Measurements from ENCODE around the gene EXOSC9.
"Not testable (repeated sequence)": the region's sequence is repeated elsewhere in the genome, so short reads cannot be mapped to it uniquely, and the experiment has no call there.

Gene EXOSC9, protein sequence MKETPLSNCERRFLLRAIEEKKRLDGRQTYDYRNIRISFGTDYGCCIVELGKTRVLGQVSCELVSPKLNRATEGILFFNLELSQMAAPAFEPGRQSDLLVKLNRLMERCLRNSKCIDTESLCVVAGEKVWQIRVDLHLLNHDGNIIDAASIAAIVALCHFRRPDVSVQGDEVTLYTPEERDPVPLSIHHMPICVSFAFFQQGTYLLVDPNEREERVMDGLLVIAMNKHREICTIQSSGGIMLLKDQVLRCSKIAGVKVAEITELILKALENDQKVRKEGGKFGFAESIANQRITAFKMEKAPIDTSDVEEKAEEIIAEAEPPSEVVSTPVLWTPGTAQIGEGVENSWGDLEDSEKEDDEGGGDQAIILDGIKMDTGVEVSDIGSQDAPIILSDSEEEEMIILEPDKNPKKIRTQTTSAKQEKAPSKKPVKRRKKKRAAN

DNA sequence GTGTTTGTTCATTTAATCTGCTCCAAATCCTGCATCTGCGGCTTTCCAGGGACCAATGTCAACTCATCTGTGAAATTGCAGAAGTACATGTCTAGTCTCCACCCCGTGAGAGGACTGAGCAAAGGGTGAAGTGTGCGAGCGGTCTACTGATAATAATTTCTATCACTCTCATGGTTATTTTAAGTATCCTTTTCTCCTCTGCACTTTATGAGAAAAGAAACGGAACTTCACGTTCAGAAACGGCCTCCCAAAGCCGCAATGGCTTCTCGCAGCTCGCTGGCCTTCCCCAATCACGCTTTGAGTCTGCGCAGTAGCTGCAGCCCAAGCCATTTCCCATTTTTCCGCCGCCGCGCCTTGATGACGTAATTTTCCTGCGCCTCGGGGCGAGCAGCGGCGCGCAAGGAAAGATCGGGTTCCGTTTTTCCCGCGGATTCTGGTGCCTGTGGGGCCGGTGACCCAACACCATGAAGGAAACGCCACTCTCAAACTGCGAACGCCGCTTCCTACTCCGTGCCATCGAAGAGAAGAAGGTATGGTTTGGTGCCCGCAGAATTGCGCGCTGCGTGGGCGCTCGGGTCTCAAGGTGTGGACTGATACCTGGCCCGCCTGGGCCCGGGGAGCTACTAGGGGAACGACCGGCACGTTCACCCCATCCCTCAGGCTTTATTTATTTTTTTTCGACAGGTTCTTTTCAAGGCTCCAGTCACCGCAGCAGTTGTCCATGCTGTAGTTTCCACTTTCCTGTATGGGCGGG, at the start of gene EXOSC9:
Gene EXOSC9 (plus strand): TSS at position 363 of the 754 bp plus-strand sequence. CDS start 102 bp downstream, at position 465.
- H3K4me3 ChIP-seq = peak within 1 kb of the TSS; percentile 83 to 92
- peaks cover 16 to 33% (median 26%) of the 10 kb centered on the region in 3 donors for H3K36me3 ChIP-seq
- H3K27ac ChIP-seq = peak within 1 kb of the TSS; percentile 81 to 85
- DNase-seq = peak; percentile 86 to 96
- TF ChIP-seq, protein P1, sequence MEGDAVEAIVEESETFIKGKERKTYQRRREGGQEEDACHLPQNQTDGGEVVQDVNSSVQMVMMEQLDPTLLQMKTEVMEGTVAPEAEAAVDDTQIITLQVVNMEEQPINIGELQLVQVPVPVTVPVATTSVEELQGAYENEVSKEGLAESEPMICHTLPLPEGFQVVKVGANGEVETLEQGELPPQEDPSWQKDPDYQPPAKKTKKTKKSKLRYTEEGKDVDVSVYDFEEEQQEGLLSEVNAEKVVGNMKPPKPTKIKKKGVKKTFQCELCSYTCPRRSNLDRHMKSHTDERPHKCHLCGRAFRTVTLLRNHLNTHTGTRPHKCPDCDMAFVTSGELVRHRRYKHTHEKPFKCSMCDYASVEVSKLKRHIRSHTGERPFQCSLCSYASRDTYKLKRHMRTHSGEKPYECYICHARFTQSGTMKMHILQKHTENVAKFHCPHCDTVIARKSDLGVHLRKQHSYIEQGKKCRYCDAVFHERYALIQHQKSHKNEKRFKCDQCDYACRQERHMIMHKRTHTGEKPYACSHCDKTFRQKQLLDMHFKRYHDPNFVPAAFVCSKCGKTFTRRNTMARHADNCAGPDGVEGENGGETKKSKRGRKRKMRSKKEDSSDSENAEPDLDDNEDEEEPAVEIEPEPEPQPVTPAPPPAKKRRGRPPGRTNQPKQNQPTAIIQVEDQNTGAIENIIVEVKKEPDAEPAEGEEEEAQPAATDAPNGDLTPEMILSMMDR (IDR thresholded peaks at IDR 0.05) = no peak
- no peaks in the 10 kb centered on the region for H3K27me3 ChIP-seq
- intact Hi-C loops (cut with DNase I; ENCODE audit: low total_unique reads) = no loop called here
- H3K9me3 ChIP-seq = no peaks in the 10 kb centered on the region
- H3K4me1 ChIP-seq = peaks cover 0 to 16% (median 5%) of the 10 kb centered on the region in 4 donors

DNA sequence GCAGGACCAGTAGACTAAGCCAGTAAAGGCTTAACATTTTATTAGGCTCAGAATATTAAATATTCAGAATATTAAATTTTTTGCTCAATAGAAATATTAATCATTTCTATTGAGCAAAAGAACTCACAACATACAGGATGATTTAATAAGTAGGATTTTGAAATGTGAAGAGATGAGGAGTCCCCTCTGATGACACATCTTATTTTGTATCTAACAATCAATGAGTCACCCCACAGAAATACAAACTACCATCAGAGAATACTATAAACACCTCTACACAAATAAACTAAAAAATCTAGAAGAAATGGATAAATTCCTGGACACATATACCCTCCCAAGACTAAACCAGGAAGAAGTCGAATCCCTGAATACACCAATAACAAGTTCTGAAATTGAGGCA, 49.0 kb upstream of the EXOSC9 start:
- intact Hi-C loops (cut with DNase I; ENCODE audit: low total_unique reads); H3K4me1 ChIP-seq; H3K27ac ChIP-seq; H3K9me3 ChIP-seq; H3K4me3 ChIP-seq; DNase-seq; H3K36me3 ChIP-seq; H3K27me3 ChIP-seq: not testable (repeated sequence)

DNA sequence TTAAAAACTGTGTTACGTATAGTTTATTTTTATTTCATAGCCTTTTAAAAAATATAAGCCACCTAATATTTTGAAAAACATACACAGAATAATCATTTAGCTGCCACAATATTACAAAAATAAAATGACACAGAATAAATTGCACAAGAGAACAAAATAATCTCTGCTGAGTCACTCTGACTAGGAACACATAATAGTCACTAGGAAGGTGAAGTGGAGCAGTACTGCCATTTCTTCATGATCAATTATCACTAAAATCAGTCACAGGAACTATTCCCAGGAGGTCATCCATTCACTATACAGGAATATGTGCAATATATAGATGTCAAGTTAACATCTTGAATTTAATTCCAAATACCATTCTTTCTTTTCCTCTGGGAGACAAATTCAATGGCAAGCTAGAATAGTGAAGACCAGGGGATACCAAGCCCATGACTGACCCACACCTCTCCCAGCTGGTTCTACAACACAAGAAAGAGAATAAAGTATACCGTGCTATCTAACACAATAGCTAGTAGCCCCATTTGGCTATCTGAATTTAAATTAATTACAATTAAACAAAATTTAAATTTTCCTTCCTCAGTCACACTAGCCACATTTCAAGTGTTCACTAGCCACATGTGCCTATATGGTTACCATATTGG, 42.1 kb upstream of the EXOSC9 start:
- no peaks in the 10 kb centered on the region for H3K4me1 ChIP-seq
- intact Hi-C loops (cut with DNase I; ENCODE audit: low total_unique reads) = no loop called here
- no peak overlapping the region for H3K4me3 ChIP-seq
- peaks cover 0 to 8% of the 10 kb centered on the region in 2 donors for H3K27me3 ChIP-seq
- no peaks in the 10 kb centered on the region for H3K9me3 ChIP-seq
- no peak for DNase-seq
- H3K36me3 ChIP-seq = no peaks in the 10 kb centered on the region
- no peak overlapping the region for H3K27ac ChIP-seq
- TF ChIP-seq, protein P1 (IDR thresholded peaks at IDR 0.05) = no peak

DNA sequence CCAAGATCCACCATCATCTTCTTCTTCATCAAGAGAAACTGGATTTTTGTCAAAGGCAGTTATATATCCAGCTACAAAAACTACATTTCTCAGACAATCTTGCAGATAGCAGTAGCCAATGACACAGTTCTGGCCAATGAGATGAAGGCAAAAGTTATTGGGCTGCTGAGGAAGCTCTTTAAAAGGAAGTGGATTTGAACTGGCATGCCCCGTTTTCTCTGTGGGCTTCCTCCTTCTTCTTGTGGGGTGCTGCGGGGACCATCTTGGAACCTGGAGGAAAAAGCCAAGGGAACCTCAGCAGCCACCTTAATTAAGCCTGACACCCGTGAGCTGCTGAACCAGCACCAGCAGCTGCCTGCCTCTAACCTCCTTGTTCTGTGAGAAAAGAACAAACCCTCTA, 40.9 kb upstream of the EXOSC9 start:
- H3K27ac ChIP-seq = no peak overlapping the region
- no peaks in the 10 kb centered on the region for H3K36me3 ChIP-seq
- H3K4me1 ChIP-seq = peaks cover 0 to 9% (median 8%) of the 10 kb centered on the region in 4 donors
- H3K9me3 ChIP-seq = no peaks in the 10 kb centered on the region
- no peak for DNase-seq
- intact Hi-C loops (cut with DNase I; ENCODE audit: low total_unique reads) = no loop called here
- no peak overlapping the region for H3K4me3 ChIP-seq
- peaks cover 0 to 20% of the 10 kb centered on the region in 2 donors for H3K27me3 ChIP-seq
- TF ChIP-seq, protein P1 (IDR thresholded peaks at IDR 0.05) = no peak

DNA sequence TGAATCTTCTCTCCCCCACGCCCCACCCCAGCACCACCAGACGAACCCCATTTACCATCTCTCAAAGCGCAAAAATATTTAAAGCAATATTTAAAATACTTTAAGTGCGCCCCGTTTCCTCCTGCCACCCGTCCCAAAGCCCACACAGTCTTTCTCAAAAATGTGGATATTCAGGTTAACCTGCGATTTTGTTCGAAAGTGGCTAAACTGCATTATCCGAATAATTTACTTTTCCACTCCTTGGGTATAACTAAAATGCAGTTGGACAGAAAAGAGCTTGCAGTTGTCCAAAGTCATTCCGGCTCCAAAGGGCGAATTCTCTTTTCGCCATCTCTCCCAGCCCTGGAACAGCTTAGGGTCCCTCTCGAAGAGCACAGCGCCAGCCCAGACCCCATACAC, 36.8 kb upstream of the EXOSC9 start:
- Histone ChIP-seq H3K27me3 (peaks cover 0 to 27% of the 10 kb centered on the region in 2 donors), H3K4me3 (peak overlapping the region in 1 of 2 donors; percentile 24), H3K27ac (no peak overlapping the region), H3K9me3 (no peaks in the 10 kb centered on the region), H3K36me3 (no peaks in the 10 kb centered on the region), H3K4me1 (peaks cover 0 to 11% (median 9%) of the 10 kb centered on the region in 4 donors)
- no peak for DNase-seq
- TF ChIP-seq, protein P1 (IDR thresholded peaks at IDR 0.05) = no peak
- intact Hi-C loops (cut with DNase I; ENCODE audit: low total_unique reads) = no loop called here

All from tibial artery (tissue), 4 donors.